GM19467 (cell line): ENCODE results near the gene POLE.

Experiments used
- ATAC-seq: cut with Tn5 transposase; IDR thresholded peaks from one replicate; pipeline ENCODE4 v1.9.1; 2021; ENCODE audit warnings: mild to moderate bottlenecking, moderate library complexity; ENCODE audit not compliant: unreplicated experiment

POLE gene

GRCh38 chr12:132658149-132658894, 28.8 kb downstream of the POLE start:
- ATAC-seq = no peak

- no peak for ATAC-seq
These were observed 30.0 kb downstream of the POLE start for GRCh38 chr12:132657004-132657727.

- ATAC-seq = no peak
These were observed 33.4 kb downstream of the POLE start for GRCh38 chr12:132653567-132654290.

- no peak for ATAC-seq
These were observed 35.6 kb downstream of the POLE start for GRCh38 chr12:132651444-132652100.

GRCh38 chr12:132649226-132649945, 37.8 kb downstream of the POLE start:
- ATAC-seq = no peak

- ATAC-seq = no peak
These were observed 38.4 kb downstream of the POLE start for GRCh38 chr12:132648616-132649225.

- ATAC-seq = no peak
These were observed 39.3 kb downstream of the POLE start for GRCh38 chr12:132647858-132648257.

GRCh38 chr12:132646850-132647249, 40.3 kb downstream of the POLE start:
- no peak for ATAC-seq

GRCh38 chr12:132642846-132643835, 44.0 kb downstream of the POLE start:
- ATAC-seq = no peak

GRCh38 chr12:132641811-132642650, 45.1 kb downstream of the POLE start:
- no peak for ATAC-seq

- no peak for ATAC-seq
These were observed 46.2 kb downstream of the POLE start for GRCh38 chr12:132640936-132641335.

- no peak for ATAC-seq
These were observed 47.1 kb downstream of the POLE start for GRCh38 chr12:132639956-132640520.

- no peak for ATAC-seq
These were observed 48.4 kb downstream of the POLE start for GRCh38 chr12:132638541-132639408.

- ATAC-seq = no peak
These were observed 49.3 kb downstream of the POLE start for GRCh38 chr12:132637811-132638210.

GRCh38 chr12:132635076-132635955, 51.8 kb downstream of the POLE start:
- ATAC-seq = no peak
